ENCODE data around the gene NUP85.

GRCh38 chr17:75239778-75240393, 34.4 kb downstream of the NUP85 start:
- TF ChIP-seq, protein P1, sequence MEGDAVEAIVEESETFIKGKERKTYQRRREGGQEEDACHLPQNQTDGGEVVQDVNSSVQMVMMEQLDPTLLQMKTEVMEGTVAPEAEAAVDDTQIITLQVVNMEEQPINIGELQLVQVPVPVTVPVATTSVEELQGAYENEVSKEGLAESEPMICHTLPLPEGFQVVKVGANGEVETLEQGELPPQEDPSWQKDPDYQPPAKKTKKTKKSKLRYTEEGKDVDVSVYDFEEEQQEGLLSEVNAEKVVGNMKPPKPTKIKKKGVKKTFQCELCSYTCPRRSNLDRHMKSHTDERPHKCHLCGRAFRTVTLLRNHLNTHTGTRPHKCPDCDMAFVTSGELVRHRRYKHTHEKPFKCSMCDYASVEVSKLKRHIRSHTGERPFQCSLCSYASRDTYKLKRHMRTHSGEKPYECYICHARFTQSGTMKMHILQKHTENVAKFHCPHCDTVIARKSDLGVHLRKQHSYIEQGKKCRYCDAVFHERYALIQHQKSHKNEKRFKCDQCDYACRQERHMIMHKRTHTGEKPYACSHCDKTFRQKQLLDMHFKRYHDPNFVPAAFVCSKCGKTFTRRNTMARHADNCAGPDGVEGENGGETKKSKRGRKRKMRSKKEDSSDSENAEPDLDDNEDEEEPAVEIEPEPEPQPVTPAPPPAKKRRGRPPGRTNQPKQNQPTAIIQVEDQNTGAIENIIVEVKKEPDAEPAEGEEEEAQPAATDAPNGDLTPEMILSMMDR (conservative IDR thresholded peaks at IDR 0.05; ENCODE audit: low read depth, low read length): no peak
- no peak for TF ChIP-seq EZH2 (IDR thresholded peaks at IDR 0.05; ENCODE audit: low read length, unreplicated experiment)
- TF ChIP-seq EZH2phosphoT487 (IDR thresholded peaks at IDR 0.05; ENCODE audit: borderline replicate concordance, low read length): no peak
